T-cell (primary cell): ENCODE data around the gene ZNF555. TPM values are rescaled to one million over a fixed set of nuclear protein-coding genes. Genes with fewer than 3 reads are reported as not detected.
A peak's percentile ranks its signal among the peaks of the same experiment; 100 is the strongest.

Source experiments
- ATAC-seq, 4 experiments: fragments of 200-7000 bp in 3 of 4; fragments of 150-1000 bp in 1 of 4; cut with Tn5 transposase; replicated peaks in 1 of 4; 1 replicate in 3 of 4; 2 replicates in 1 of 4; pipeline ENCODE4 v1.10.0; 2021; ENCODE audit warnings: moderate library complexity in 3 of 4, mild to moderate bottlenecking in 2 of 4, moderate number of reproducible peaks in 1 of 4
- CTCF ChIA-PET, 2 donors: fragments of 300-600 bp; sonication (Branson Sonifier 250); formaldehyde crosslinking; loops; one replicate each; lab custom pipeline; 2022; ENCODE audit warnings: antibody characterized with exemption in 2 of 2; lab: Charles Lee
- POLR2A ChIA-PET, 2 donors: fragments of 300-600 bp; sonication (Branson Sonifier 250); formaldehyde crosslinking; loops; one replicate each; lab custom pipeline; 2022; ENCODE audit warnings: antibody characterized with exemption in 2 of 2; lab: Charles Lee
- DNase-seq, 35 experiments: peaks; one replicate each; pipeline versions ENCODE4 v3.0.0 to v3.0.0-alpha.2; 2013 to 2023
- H3K27ac ChIP-seq: one replicate; pipeline ENCODE4 v1.5.1; 2013; ENCODE audit warnings: low read length
- H3K27me3 ChIP-seq, 2 experiments: replicated peaks in 1 of 2; 1 replicate in 1 of 2; 2 replicates in 1 of 2; pipeline versions ENCODE4 v1.6.1 to v1.7.0; 2013; ENCODE audit warnings: low read length in 1 of 2, mixed read lengths in 1 of 2; ENCODE audit not compliant: control insufficient read depth in 2 of 2, insufficient read depth in 2 of 2; ENCODE audit errors: extremely low read depth in 1 of 2
- H3K36me3 ChIP-seq, 2 donors: 1 replicate in 1 of 2; 2 replicates in 1 of 2; pipeline versions ENCODE4 v1.6.1 to v1.7.0; 2013; ENCODE audit warnings: low read length in 1 of 2; ENCODE audit not compliant: control insufficient read depth in 2 of 2, insufficient read depth in 1 of 2; ENCODE audit errors: extremely low read depth in 1 of 2
- H3K4me1 ChIP-seq, 2 experiments: 1 replicate in 1 of 2; 2 replicates in 1 of 2; pipeline versions ENCODE4 v1.6.1 to v1.7.0; 2013; ENCODE audit warnings: low read length in 2 of 2, mixed read lengths in 1 of 2; ENCODE audit not compliant: insufficient read depth in 2 of 2, control insufficient read depth in 1 of 2; ENCODE audit errors: extremely low read depth in 1 of 2
- H3K4me3 ChIP-seq, 2 donors: 1 replicate in 1 of 2; 2 replicates in 1 of 2; pipeline versions ENCODE4 v1.5.1 to v1.7.0; 2013; ENCODE audit warnings: mild to moderate bottlenecking in 2 of 2, low read length in 1 of 2, moderate library complexity in 1 of 2; ENCODE audit not compliant: control insufficient read depth in 1 of 2; ENCODE audit errors: extremely low read depth in 1 of 2
- H3K9me3 ChIP-seq: 2 replicates; pipeline ENCODE4 v1.7.0; 2013
- H3K27ac Mint-ChIP-seq, 2 donors: one replicate each; pipeline ENCODE4 v1.8.0; 2020 to 2021; ENCODE audit warnings: mild to moderate bottlenecking in 2 of 2, mixed read lengths in 2 of 2
- H3K27me3 Mint-ChIP-seq, 2 donors: one replicate each; pipeline ENCODE4 v1.8.0; 2021 to 2022; ENCODE audit warnings: mixed read lengths in 2 of 2
- H3K36me3 Mint-ChIP-seq: one replicate; pipeline ENCODE4 v1.8.0; 2021; ENCODE audit warnings: mixed read lengths
- H3K4me1 Mint-ChIP-seq, 3 donors: one replicate each; pipeline ENCODE4 v1.8.0; 2020 to 2022; ENCODE audit warnings: mixed read lengths in 3 of 3, mild to moderate bottlenecking in 1 of 3
- H3K4me3 Mint-ChIP-seq, 3 donors: one replicate each; pipeline ENCODE4 v1.8.0; 2020 to 2022; ENCODE audit warnings: mild to moderate bottlenecking in 3 of 3, mixed read lengths in 3 of 3, moderate library complexity in 3 of 3
- H3K9me3 Mint-ChIP-seq, 3 donors: one replicate each; pipeline ENCODE4 v1.8.0; 2020 to 2022; ENCODE audit warnings: mixed read lengths in 3 of 3
- WGBS: methylation state at CpG from one replicate; pipeline ENCODE4 v1.1.5; 2013; ENCODE audit warnings: missing lambda C conversion rate; ENCODE audit not compliant: insufficient coverage; 5-methylcytosine and 5-hydroxymethylcytosine counted together
- total RNA-seq, 35 experiments: library from RNA in 6 of 35; stranded (reverse) in 6 of 35; fragments of 120-200 nt in 1 of 35; gene quantifications; one replicate each; pipeline versions ENCODE4 v1.2.1 to v1.2.4 and lab custom pipeline; 2013 to 2026

The ZNF555 gene
- total RNA-seq, 5 donors from 2014 or later (not counting 1 experiment from before 2014, with no cell fraction given): 3.7 to 10.9 (median 6.7) TPM

GRCh38 chr19:2841855-2842574, 740 bp downstream of the ZNF555 start:
- ATAC-seq (no peak), DNase-seq (peak in 2 of 35 experiments; percentile 10 to 12)
- H3K27me3 ChIP-seq: no peaks in the 10 kb centered on the region
- 9% methylated on average over 55 of the region's 62 CpGs for WGBS
- Mint-ChIP-seq H3K27ac (peak overlapping the region; percentile 49 to 69), H3K27me3 (no peaks in the 10 kb centered on the region), H3K9me3 (peaks cover 0 to 7% (median 5%) of the 10 kb centered on the region in 3 donors), H3K4me3 (peak overlapping the region; percentile 65 to 78 (median 76)), H3K4me1 (peaks cover 12 to 24% (median 20%) of the 10 kb centered on the region in 3 donors), H3K36me3 (peaks cover 23% of the 10 kb centered on the region)
- peak overlapping the region; percentile 37 to 88 for H3K4me3 ChIP-seq
- H3K27ac ChIP-seq: no peak overlapping the region
- ChIA-PET CTCF (interaction anchor here in 1 of 2 donors (0.6 to 1.6 kb wide), 6 partner anchors 12 to 289 kb away, joined by 3 to 7 read pairs (median 3); partner anchors contain the start of genes THOP1 and ZNF57), POLR2A (no interaction called here)
- H3K36me3 ChIP-seq: peaks cover 2 to 4% of the 10 kb centered on the region in 2 donors
- H3K4me1 ChIP-seq: peaks cover 2 to 21% of the 10 kb centered on the region in 2 experiments
- no peaks in the 10 kb centered on the region for H3K9me3 ChIP-seq

DNA sequence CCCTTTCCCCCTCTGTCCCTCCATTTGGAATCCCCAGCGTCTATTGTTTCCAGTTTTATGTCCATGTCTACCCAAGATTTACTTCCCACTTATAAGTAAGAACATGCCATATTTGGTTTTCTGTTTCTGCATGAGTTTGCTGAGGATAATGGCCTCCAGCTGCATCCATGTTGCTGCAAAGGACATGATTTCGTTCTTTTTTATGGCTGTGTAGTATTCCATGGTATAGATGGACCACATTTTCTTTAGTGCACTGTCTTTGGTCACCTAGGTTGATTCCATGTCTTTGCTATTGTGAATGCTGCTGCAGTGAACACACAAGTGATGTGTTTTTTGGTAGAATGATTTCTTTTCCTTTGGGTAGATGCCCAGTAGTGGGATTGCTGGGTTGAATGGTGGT, 3.8 kb downstream of the ZNF555 start:
- H3K4me1 Mint-ChIP-seq: peaks cover 17 to 30% (median 26%) of the 10 kb centered on the region in 3 donors
- H3K9me3 Mint-ChIP-seq: peaks cover 1 to 6% (median 5%) of the 10 kb centered on the region in 3 donors
- Histone ChIP-seq H3K27ac (no peak overlapping the region), H3K9me3 (no peaks in the 10 kb centered on the region), H3K36me3 (peaks cover 2 to 4% of the 10 kb centered on the region in 2 donors), H3K4me1 (peaks cover 2 to 27% of the 10 kb centered on the region in 2 experiments), H3K27me3 (no peaks in the 10 kb centered on the region), H3K4me3 (no peak overlapping the region)
- no peaks in the 10 kb centered on the region for H3K27me3 Mint-ChIP-seq
- POLR2A ChIA-PET: no interaction called here
- 67% methylated on average over 1 of the region's 2 CpGs for WGBS
- ATAC-seq: no peak
- no peak for DNase-seq
- CTCF ChIA-PET: no interaction called here
- peaks cover 28% of the 10 kb centered on the region for H3K36me3 Mint-ChIP-seq
- no peak overlapping the region for H3K4me3 Mint-ChIP-seq
- H3K27ac Mint-ChIP-seq: no peak overlapping the region

- Histone ChIP-seq H3K4me1 (peaks cover 0 to 21% of the 10 kb centered on the region in 2 experiments), H3K4me3 (no peak overlapping the region), H3K9me3 (no peaks in the 10 kb centered on the region), H3K36me3 (peaks cover 4 to 10% of the 10 kb centered on the region in 2 donors), H3K27me3 (no peaks in the 10 kb centered on the region), H3K27ac (no peak overlapping the region)
- WGBS: 94% methylated on average over 11 of the region's 13 CpGs
- Mint-ChIP-seq H3K4me1 (peaks cover 24 to 34% (median 31%) of the 10 kb centered on the region in 3 donors), H3K36me3 (peaks cover 40% of the 10 kb centered on the region), H3K27me3 (no peaks in the 10 kb centered on the region), H3K4me3 (no peak overlapping the region), H3K27ac (no peak overlapping the region), H3K9me3 (peaks cover 7 to 10% (median 7%) of the 10 kb centered on the region in 3 donors)
- ATAC-seq (no peak), DNase-seq (no peak)
- CTCF ChIA-PET: interaction anchor here in 1 of 2 donors (0.6 kb wide), 1 partner anchor 184 kb away, joined by 5 read pairs; no protein-coding TSS in a partner anchor
- POLR2A ChIA-PET: no interaction called here
Observed at GRCh38 chr19:2846180-2846894, 5.1 kb downstream of the ZNF555 start.

GRCh38 chr19:2847507-2847906, 6.2 kb downstream of the ZNF555 start:
- ChIA-PET POLR2A (no interaction called here), CTCF (no interaction called here)
- DNase-seq (no peak), ATAC-seq (no peak)
- Mint-ChIP-seq H3K4me3 (no peak overlapping the region), H3K27me3 (no peaks in the 10 kb centered on the region), H3K36me3 (peaks cover 51% of the 10 kb centered on the region), H3K27ac (no peak overlapping the region), H3K4me1 (peaks cover 19 to 29% (median 26%) of the 10 kb centered on the region in 3 donors), H3K9me3 (peaks cover 7 to 15% (median 11%) of the 10 kb centered on the region in 3 donors)
- H3K9me3 ChIP-seq: peaks cover 2% of the 10 kb centered on the region
- no peak overlapping the region for H3K4me3 ChIP-seq
- no peak overlapping the region for H3K27ac ChIP-seq
- peaks cover 0 to 15% of the 10 kb centered on the region in 2 experiments for H3K4me1 ChIP-seq
- peaks cover 4 to 22% of the 10 kb centered on the region in 2 donors for H3K36me3 ChIP-seq
- no peaks in the 10 kb centered on the region for H3K27me3 ChIP-seq
- no CpG with 5 or more reads among the region's 3 CpGs for WGBS

DNA sequence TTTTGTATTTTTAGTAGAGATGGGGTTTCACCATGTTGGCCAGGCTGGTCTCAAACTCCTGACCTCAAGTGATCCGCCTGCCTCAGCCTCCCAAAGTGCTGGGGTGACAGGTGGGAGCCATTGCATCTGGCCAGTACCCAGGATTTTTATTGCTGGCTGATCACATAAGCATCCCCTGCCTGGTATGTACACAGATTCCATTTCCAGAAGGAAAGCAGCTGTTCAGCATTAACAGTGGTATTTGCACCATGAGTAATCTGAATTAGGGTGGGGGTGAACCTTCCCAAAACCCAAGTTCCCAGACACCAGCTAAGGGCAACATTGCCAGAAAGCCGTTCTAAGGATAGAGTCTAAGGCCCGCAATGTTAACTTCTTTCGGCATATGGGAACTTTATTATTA, 7.3 kb downstream of the ZNF555 start:
- Mint-ChIP-seq H3K27ac (no peak overlapping the region), H3K27me3 (no peaks in the 10 kb centered on the region), H3K4me1 (peaks cover 17 to 21% (median 17%) of the 10 kb centered on the region in 3 donors), H3K9me3 (peaks cover 7 to 26% (median 20%) of the 10 kb centered on the region in 3 donors), H3K36me3 (peaks cover 62% of the 10 kb centered on the region), H3K4me3 (no peak overlapping the region)
- Histone ChIP-seq H3K27me3 (no peaks in the 10 kb centered on the region), H3K27ac (no peak overlapping the region), H3K9me3 (peaks cover 9% of the 10 kb centered on the region), H3K4me1 (peaks cover 0 to 8% of the 10 kb centered on the region in 2 experiments), H3K4me3 (no peak overlapping the region), H3K36me3 (peaks cover 6 to 32% of the 10 kb centered on the region in 2 donors)
- WGBS: 86% methylated on average over 1 of the region's 4 CpGs
- POLR2A ChIA-PET: no interaction called here
- CTCF ChIA-PET: no interaction called here
- DNase-seq: no peak
- ATAC-seq: no peak

DNA sequence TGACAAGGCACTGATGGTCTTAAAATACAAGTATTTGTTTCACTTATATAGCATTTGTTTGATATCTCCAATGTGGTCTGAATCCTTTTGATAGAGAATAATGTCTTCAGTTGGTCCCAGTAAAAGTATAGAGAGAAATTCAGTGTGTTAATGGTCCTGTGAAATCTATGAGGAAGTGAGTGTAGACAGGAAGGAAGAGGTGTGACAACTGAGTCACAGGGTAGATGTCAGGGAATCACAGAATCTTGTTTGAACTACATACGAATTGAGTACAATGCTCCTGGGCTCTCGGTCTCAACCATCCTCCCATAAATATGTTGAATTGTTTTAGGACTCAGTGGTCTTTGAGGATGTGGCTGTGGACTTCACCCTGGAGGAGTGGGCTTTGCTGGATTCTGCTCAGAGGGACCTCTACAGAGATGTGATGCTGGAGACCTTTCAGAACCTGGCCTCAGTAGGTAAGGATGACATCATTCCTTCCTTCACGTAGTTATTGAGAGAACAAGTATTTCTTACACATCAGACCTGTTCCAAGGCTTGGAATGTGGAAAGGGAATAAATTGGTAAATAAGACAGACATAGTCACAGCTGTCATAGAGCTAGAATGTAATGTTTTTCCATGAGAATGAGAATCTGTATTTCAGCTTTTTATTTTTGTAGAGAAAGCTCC, 9.1 kb downstream of the ZNF555 start:
- Histone ChIP-seq H3K36me3 (peaks cover 2 to 35% of the 10 kb centered on the region in 2 donors), H3K4me3 (no peak overlapping the region), H3K9me3 (peaks cover 16% of the 10 kb centered on the region), H3K4me1 (peaks cover 0 to 8% of the 10 kb centered on the region in 2 experiments), H3K27ac (peak overlapping the region; percentile 17), H3K27me3 (no peaks in the 10 kb centered on the region)
- peaks cover 17 to 22% (median 21%) of the 10 kb centered on the region in 3 donors for H3K4me1 Mint-ChIP-seq
- WGBS: no CpG with 5 or more reads among the region's 3 CpGs
- peak in 2 of 4 experiments; percentile 39 to 45 for ATAC-seq
- H3K27ac Mint-ChIP-seq: peak overlapping the region; percentile 11 to 36
- peak overlapping the region in 2 of 3 donors; percentile 24 to 50 for H3K4me3 Mint-ChIP-seq
- no peak for DNase-seq
- peaks cover 70% of the 10 kb centered on the region for H3K36me3 Mint-ChIP-seq
- no peaks in the 10 kb centered on the region for H3K27me3 Mint-ChIP-seq
- ChIA-PET CTCF (interaction anchor here (0.6 to 0.7 kb wide), 2 partner anchors 203 to 690 kb away, joined by 3 to 4 read pairs; no protein-coding TSS in a partner anchor), POLR2A (no interaction called here)
- peaks cover 7 to 34% (median 31%) of the 10 kb centered on the region in 3 donors for H3K9me3 Mint-ChIP-seq
